Stimulated activated CD8-positive, alpha-beta memory T cell treated with anti-CD3 and anti-CD28 coated beads, Interleukin-4, amount 100 ng/mL, for 24 hours (primary cell): ENCODE results near the gene HSPB2.
"Not testable (repeated sequence)": the region's sequence is repeated elsewhere in the genome, so short reads cannot be mapped to it uniquely, and the experiment has no call there.

Source experiments
- DNase-seq: peaks from one replicate; pipeline ENCODE4 v3.0.0-alpha.2; 2020; ENCODE audit warnings: low read depth

HSPB2 gene

GRCh38 chr11:111913997-111914396 lies 1.5 kb downstream of the HSPB2 start:
- DNase-seq = no peak

DNA sequence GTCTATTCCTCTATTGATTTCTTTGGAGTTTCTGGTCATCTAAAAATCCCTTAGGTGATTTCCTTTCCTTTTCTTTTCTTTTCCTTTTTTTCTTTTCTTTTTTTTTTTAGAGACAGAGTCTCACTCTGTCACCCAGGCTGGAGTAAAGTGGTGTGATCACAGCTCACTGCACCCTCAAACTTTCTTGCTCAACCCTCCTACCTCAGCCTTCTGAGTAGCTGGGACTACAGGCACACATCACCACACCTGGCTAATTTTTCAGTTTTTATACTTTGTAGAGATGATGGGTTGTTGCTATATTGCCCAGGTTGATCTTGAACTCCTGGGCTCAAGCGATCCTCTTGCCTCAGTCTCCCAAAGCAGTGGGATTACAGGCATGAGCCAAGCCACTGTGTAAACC lies 4.2 kb downstream of the HSPB2 start:
- DNase-seq = no peak

DNA sequence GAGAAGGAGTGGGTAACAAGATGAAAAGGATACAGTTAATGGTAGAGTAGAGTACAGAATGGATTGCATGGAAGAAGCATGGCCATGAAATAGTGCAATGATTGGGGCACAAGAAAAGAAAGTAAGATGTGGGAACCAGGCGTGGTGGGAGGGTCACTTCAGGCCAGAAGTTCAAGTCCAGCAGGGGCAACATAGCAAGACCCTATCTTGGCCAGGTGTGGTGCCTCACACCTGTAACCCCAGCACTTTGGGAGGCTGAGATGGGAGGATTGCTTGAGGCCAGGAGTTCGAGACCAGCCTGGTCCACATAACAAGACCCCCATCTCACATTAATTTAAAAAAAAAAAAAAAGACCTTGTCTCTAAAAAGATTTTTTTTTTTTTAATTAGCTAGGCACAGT lies 4.8 kb downstream of the HSPB2 start:
- DNase-seq = no peak

DNA sequence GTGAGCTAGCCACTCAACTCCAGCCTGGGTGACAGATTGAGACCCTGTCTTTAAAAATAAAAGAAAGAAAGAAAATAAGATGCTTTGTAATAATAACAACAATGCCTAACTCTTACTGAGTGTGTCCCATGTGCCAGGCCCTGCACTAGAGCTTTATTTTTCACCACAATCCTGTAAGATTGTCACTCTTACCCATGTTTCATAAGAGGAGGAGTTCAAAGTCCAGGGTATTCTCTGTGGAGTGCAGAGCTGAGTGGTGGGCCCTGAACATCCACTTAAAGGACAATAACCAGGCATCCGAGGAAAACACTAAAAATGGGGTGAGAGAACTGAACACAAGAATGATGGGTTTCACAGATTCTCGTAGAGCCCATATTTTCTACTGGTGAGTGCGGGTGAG lies 5.3 kb downstream of the HSPB2 start:
- DNase-seq = no peak

- no peak for DNase-seq
These were observed 6.1 kb downstream of the HSPB2 start, which contains the start of gene C11orf52 for GRCh38 chr11:111918390-111919256. Gene C11orf52 (plus strand): TSS chr11:111918913. CDS start chr11:111918973, 60 bp downstream.

- DNase-seq = no peak
These were observed 8.4 kb downstream of the HSPB2 start for GRCh38 chr11:111920908-111921307.

- DNase-seq = no peak
These were observed 9.2 kb downstream of the HSPB2 start for GRCh38 chr11:111921541-111922230.

- DNase-seq = no peak
These were observed 10.3 kb downstream of the HSPB2 start for GRCh38 chr11:111922803-111923202.

- no peak for DNase-seq
These were observed 10.8 kb downstream of the HSPB2 start for GRCh38 chr11:111923351-111923788.

- no peak for DNase-seq
These were observed 11.4 kb downstream of the HSPB2 start for GRCh38 chr11:111923951-111924350.

DNA sequence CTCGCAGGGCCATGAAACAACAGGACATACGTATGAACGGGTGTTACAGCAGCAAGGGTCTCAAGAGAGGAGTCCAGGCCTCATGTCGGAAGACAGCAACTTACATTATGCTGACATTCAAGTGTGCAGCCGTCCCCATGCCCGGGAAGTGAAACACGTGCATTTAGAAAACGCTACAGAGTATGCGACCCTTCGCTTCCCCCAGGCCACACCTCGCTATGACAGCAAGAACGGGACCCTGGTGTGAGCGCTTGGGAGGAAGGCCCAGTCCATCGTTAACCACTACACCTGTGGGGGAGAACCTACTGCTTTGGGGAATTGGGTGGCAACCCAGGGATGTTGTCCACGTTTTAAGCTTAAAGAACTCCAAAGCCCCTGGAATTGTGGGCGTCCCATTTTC lies 13.4 kb downstream of the HSPB2 start:
- no peak for DNase-seq

DNA sequence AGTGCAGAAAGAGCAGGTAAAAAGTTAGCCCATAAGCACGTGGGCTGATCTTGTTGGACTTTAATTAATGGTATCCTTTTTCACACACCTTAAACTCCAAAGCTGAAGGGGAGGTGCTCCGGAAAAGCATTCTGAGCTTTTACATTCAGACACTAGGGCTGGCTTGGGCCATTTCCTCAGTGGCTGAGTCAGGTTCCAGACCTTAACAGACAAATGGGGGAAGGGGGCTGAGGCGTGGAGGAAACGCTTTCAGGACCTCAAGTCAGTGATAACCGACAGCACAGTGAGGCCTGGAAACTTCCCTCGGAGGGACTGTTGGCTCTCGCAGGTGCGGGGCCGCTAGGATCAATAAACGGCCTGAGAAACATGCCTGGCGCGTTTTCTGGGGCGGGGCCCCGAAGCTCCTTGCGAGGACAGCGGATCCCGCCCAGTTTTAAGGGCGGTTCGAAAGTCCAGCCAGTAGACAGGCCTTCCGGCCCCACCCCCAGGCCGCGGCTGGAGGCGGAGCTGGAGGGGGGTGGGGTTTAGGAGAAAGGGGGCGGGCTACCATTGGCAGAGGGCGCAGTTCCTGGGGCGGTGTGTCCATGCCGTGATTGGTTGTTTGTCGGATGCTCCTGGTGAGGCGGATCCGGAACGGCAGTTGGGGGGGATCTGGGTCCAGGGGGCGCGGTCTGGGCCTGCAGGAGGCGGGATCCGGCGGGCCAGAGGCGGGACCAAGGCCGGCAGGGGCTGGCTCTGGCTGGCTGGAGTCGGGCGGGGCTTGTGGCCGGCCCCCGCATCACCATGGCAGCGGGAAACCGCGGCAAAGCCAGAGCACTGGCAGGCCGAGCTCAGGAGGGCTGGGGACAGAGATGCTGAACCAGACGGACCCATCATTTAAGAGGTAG lies 14.2 kb downstream of the HSPB2 start:
- DNase-seq = peak; percentile 91

GRCh38 chr11:111930472-111930871 lies 17.9 kb downstream of the HSPB2 start:
- no peak for DNase-seq

DNA sequence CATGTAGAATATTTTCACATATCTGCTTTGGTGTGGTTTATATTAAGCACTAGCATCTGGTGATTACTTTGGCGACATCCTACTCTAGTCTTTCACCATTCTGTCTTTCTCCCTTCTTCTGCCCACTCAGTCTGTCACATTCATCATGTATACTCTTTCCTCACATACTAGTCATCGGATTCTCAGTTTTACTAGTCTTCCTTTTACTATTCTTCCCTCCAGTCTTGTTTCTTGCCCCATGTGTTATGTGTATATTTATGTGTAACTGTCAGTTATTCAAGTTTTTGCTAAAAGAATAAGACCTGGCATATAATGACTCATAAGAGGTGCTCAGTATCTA lies 20.0 kb downstream of the HSPB2 start:
- no peak for DNase-seq

DNA sequence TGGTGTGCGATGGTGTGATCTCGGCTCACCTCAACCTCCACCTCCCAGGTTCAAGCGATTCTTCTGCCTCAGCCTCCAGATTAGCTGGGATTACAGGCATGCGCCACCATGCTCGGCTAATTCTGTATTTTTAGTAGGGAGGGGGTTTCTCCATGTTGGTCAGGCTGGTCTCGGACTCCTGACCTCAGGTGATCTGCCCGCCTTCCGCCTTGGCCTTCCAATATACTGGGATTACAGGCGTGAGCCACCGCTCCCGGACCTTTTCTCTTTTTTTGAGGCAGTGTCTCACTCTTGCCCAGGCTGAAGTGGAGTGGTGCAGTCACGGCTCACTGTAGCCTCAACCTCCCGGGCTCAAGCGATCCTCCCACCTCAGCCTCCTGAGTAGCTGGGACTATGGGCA lies 20.6 kb downstream of the HSPB2 start:
- not testable (repeated sequence) for DNase-seq

- DNase-seq = no peak
These were observed 21.3 kb downstream of the HSPB2 start for GRCh38 chr11:111933872-111934271.

DNA sequence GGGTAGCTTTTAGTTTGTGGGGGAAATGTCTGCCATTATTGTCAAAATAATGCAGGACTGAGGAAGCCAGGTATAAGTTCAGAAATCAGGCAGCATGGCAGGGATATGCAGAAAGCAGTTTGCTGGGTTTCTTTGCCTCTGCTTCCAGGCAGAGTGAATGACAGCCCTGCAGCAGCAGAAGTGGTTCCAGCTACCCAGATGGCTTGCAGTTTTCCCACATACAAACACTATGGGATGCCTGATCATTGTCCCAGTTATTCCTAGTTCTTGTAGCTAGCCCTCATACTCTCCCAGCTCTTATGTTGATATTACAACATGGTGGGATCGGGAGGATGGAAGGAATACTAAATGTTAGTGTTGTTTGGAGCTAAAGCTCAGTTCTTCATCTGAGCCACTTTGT lies 21.8 kb downstream of the HSPB2 start:
- DNase-seq = no peak

- DNase-seq = no peak
These were observed 22.9 kb downstream of the HSPB2 start for GRCh38 chr11:111935317-111936039.

DNA sequence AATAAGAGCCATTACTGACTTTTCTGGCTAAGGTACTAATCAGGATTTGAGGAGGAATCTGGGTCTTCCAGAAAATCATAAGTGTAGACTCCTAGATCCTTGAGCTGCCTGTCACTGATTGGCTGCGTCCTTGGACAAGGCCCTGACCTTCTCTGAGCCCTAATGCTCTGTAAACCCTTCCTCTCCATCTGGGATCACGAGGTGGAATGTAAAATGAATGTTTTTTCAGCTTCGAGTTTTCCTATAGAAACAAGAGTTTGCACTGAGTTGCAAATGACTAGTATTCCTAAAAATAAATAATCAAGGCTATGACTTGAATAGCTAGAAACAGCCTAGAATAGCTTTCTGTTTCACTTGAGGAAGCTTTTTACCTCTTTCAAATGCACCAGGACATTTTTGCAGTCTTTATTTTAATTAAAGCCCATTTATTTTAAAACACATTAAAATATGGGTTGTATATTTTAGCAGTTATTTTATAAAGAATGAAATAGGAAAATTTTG lies 23.6 kb downstream of the HSPB2 start:
- DNase-seq = no peak

DNA sequence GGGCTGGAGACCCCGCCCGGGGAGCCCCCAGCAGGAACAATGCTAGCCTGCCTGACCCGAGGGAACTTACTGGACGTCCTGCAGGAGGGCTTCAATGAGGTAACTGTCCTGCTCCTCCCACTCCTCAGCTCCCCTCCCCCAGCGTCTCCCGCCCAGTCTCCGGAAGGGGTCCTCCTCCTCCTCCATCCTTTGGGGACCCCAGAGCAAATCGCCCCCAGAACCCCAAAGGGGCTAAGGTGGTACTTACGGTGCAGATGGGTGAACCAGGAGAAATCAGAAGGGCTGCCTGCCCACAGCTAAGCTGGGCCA lies 24.9 kb downstream of the HSPB2 start:
- no peak for DNase-seq

DNA sequence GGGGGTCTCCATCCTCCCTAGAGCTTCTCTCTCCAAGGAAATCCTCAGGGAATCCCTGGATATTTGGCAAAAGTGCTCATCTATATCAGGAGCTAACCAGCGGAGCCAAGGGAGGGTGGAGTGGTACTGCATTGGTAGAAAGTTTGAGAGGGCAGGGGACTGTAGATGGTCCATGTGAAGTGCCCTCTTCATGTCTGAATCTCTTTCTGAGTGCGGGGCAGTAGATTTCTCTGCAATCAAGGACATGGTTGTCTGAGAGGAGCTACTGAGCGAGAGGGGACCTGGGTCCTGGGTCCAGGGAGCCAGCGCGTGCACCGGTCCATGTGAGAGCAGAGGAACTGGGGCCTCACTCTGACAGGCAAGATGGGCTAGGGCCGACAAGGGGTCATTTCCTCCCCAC lies 25.3 kb downstream of the HSPB2 start:
- DNase-seq = no peak

DNA sequence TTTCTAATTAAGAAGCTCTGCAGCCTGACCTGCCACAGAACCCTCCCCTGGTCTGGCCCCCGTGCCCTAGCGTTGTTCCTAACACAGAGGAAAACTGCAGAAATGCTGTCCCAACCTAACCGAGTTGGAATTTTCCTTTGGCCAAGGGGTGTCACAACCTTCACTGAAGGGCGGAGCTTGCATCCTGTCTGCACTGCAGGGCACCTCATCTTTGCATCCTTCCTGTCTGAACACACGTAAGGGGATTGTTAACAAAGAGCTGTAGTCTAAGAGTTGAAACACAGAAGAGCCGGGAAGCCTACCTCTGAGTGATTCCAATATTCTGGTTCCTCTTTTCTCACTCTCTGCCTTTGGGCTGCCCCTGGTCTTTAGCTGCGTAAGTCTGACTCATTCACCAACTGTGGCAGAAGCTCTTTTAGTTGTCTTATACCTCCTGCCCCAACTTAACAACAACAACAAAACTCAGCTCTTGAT lies 26.2 kb downstream of the HSPB2 start:
- no peak for DNase-seq
